NK-92 treated with Interleukin-12 subunit alpha and Interleukin-12 subunit beta, amount 100 ng/mL, for 24 hours (cell line): Measurements from ENCODE around the gene MRPL12.
"Not testable (repeated sequence)": the region's sequence is repeated elsewhere in the genome, so short reads cannot be mapped to it uniquely, and the experiment has no call there.

ENCODE experiments used
- DNase-seq: peaks from one replicate; lab custom pipeline; 2025; lab: John Stamatoyannopoulos, UW

Gene MRPL12

DNA sequence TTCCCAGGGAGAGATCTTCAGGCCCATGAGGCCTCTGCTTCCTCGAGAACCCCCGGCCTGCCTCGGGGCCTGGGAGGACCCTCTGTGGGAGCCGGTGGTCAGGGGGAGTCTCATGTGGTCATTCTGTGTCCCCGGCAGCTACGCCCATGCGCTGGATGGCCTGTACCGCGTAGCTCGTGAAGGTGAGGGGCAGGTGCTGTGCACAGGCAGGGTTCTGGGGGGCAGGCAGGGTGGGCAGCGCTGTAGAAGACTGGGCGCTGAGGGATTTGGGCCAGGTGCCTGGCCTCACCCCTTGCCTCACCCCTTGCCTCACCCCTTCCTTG lies 13.5 kb downstream of the MRPL12 start:
- no peak for DNase-seq

- no peak for DNase-seq
Observed at GRCh38 chr17:81717049-81717765, 14.0 kb downstream of the MRPL12 start.

GRCh38 chr17:81717766-81718089 lies 14.6 kb downstream of the MRPL12 start:
- no peak for DNase-seq

- no peak for DNase-seq
Observed at GRCh38 chr17:81719410-81720266, 16.5 kb downstream of the MRPL12 start.

DNA sequence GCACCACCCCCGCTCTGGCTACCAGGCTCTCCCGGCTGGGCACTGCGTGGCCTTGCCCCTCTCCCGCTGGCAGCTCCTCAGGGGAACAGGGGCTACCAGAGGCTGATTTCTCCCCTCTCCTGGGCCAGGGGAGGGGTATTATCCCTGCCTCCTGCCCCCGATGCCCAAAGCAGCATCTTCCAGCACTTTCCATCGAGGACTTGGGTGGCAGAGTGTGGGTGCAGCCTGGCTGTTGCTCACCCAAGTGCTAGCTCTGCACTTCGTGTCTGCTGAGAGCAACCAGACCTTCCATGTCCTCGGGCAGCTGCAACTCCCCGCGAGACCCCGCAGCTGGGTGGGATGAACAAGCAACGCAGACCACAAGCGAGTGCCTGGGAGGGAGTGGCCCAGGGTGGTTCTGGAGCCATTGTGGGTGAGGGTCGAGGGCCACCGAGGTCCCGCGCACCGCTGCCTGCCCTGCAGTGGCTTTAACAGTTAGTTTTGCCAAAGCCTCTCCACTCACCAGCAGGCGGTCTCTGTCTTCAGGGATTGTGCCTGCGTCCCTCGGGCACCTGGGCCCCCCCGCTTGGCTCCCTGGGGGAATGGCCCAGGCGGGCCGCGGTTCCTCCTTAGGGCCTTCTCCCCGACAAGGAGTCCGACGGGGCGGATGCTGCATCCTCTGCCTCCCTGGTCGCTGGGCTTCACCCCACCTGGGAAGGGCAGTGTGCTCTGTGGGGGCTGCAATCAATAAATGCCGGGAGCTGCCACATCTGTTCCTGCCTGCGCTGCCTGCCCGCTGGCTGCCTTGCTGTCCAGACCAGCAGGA lies 17.3 kb downstream of the MRPL12 start:
- DNase-seq = no peak

DNA sequence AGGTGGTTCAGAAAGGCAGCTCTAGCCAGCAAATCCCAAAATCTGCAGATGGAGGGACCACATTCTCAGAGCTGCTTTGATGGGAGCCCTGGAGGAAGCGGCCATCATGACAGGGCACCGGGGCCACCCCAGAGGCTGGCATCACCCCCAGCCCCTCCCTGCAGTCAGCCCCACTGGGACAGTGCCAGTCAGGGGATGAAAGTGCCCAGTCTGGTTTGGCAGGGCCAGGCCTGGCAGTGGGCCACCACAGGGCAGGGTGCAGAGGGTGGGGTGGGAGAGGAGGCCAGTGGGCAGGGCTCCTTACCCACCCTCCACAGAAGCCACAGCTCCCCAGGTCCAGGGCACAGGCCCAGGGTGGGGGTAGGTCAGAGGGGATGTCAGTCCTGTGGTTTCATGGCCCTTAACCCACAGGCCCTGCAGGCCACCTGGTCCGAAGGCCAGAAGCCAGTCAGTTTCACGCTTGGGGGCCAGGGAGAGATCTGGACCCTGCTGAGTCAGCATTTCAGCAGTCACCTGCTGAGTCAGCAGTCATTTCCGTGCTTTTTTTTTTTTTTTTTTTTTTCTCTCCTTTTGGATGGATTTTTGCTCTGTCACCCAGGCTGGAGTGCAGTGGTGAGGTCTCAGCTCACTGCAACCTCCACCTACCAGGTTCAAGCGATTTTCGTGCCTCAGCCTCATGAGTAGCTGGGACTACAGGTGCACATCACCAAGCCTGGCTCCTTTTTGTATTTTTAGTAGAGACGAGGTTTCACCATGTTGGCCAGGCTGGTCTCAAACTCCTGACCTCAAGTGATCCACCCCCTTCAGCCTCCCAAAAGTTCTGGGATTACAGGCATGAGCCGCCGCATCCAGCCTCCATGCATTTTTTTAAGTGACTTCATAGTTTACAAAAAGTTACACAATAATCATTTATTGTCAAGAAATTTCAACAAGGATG lies 19.3 kb downstream of the MRPL12 start:
- no peak for DNase-seq

DNA sequence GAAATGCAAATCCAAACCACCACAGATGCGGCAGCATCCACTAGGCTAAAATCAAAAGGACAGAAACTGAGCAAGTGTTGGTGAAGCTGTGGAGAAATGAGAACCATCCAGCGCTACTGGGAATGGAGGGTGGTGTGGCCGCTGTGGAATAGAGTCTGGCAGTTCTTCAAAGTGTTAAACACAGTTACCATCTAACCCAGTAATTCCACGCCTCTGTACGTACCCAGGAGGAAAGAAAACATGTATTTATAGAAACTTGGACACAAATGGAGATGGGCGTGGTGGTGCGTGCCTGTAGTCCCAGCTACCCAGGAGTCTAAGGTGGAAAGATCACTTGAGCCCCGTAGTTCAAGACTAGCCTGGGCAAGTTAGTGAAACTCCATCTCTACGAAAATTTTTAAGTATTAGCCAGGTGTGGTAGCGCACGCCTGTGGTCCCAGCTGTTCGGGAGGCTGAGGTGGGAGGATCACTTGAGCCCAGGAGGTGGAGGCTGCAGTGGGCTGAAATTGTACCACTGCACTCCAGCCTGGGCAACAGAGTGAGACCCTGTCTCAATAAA lies 20.6 kb downstream of the MRPL12 start:
- DNase-seq = no peak

GRCh38 chr17:81725439-81725838 lies 22.3 kb downstream of the MRPL12 start:
- no peak for DNase-seq

- no peak for DNase-seq
Observed at GRCh38 chr17:81726004-81726403, 22.8 kb downstream of the MRPL12 start.

GRCh38 chr17:81727324-81728031 lies 24.3 kb downstream of the MRPL12 start:
- DNase-seq = no peak

- peak; percentile 50 for DNase-seq
Observed at GRCh38 chr17:81733507-81734404, 30.6 kb downstream of the MRPL12 start.

GRCh38 chr17:81734405-81735263 lies 31.5 kb downstream of the MRPL12 start:
- DNase-seq = no peak

DNA sequence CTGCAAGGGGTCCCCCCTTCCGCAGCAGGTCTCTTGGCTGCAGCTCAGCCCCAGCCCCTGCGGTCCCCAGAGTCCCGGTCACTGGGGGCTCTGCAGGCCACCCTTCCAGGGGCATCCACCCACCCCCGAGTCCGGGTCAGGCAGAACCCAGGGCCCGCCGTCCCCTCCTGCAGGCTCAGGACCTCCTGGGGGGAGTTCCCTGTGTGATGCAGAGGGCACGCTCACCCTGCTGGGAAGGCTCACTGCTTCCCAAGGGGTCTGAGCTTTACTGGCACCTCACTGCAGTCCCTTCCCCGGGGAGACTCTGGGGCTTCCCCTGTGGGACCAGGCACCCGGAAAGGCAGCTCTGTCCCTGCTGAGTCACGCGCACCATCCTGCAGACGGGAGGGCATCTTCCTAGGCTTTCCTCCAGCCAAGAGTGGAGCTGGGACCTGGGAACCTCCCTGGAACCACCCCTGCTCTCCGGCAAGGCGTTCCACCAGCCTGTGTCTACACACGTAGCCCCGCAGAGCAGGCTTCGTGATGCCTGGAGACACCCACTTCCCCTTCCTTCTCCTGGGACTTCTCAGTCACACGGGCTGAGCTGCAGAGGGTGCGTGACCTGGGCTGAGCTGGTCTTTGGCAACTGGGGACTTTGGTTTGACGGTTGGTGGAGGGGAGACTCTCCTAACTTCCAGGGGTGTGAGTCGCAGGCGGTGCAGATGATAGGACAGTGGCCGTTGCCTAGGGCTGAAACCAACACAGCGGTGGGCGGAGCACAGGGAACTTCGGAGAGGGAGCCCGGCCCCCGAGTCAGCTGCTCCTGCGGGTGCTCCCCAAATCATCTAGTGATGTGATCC lies 32.3 kb downstream of the MRPL12 start:
- DNase-seq = no peak

GRCh38 chr17:81737947-81738800 lies 35.0 kb downstream of the MRPL12 start:
- no peak for DNase-seq

GRCh38 chr17:81738801-81739393 lies 35.7 kb downstream of the MRPL12 start:
- no peak for DNase-seq

- DNase-seq = not testable (repeated sequence)
Observed at GRCh38 chr17:81739593-81739992, 36.4 kb downstream of the MRPL12 start.
